ENCODE data around the gene PRDM16. TPM values are rescaled to one million over a fixed set of nuclear protein-coding genes. Genes with fewer than 3 reads are reported as not detected.

Gene PRDM16
- total and polyA plus RNA-seq, 2 of the 13 experiments (the other 11 are each of a cell fraction or from before 2014, with no cell fraction given): 0.15 to 0.81 TPM

GRCh38 chr1:3264456-3264855 lies 195.5 kb downstream of the PRDM16 start:
- intact Hi-C loops (cut with micrococcal nuclease; ENCODE audit: unreplicated experiment): no loop called here
- in situ Hi-C loops (cut with HindIII; ENCODE audit: extremely low pct_ligation_motif_present, low pct_unique_long_range_greater_than_20kb): no loop called here
- ATAC-seq (no peak), FAIRE-seq (no peak), DNase-seq (ENCODE audit: low spot score) (no peak)
- WGBS (ENCODE audit: low lambda C conversion rate): 59% methylated on average over 10 of the region's 10 CpGs
- H3K9me3 ChIP-seq (ENCODE audit: low read length): no peaks in the 10 kb centered on the region
- no peaks in the 10 kb centered on the region for H4K20me1 ChIP-seq (ENCODE audit: insufficient read depth, low read length)
- peaks cover 19% of the 10 kb centered on the region for H3K4me1 ChIP-seq (ENCODE audit: insufficient read depth, low read length)
- no peak overlapping the region for H3K9ac ChIP-seq (ENCODE audit: insufficient read depth, low read depth, low read length)
- H3K36me3 ChIP-seq (replicated peaks in 1 of 2; ENCODE audit: control insufficient read depth in 1 of 2, insufficient read depth in 2 of 2, low read length in 2 of 2): no peaks in the 10 kb centered on the region
- no peak overlapping the region for H3K4me2 ChIP-seq (ENCODE audit: low read depth, low read length)
- no TSS peak for BruUV-seq (replicated peaks)
- TF ChIP-seq ZFYVE20 (CRISPR knock-in tag; IDR thresholded peaks at IDR 0.05; ENCODE audit: borderline replicate concordance, low read depth): no peak
- TF ChIP-seq ZNF33A (CRISPR knock-in tag; IDR thresholded peaks at IDR 0.05; ENCODE audit: borderline replicate concordance): no peak
- no peak for TF ChIP-seq ZNF547 (CRISPR knock-in tag; IDR thresholded peaks at IDR 0.05)
- TF ChIP-seq HMGXB4 (CRISPR knock-in tag; IDR thresholded peaks at IDR 0.05; ENCODE audit: borderline replicate concordance in 1 of 2, low read depth in 1 of 2): no peak
- TF ChIP-seq, protein P1, sequence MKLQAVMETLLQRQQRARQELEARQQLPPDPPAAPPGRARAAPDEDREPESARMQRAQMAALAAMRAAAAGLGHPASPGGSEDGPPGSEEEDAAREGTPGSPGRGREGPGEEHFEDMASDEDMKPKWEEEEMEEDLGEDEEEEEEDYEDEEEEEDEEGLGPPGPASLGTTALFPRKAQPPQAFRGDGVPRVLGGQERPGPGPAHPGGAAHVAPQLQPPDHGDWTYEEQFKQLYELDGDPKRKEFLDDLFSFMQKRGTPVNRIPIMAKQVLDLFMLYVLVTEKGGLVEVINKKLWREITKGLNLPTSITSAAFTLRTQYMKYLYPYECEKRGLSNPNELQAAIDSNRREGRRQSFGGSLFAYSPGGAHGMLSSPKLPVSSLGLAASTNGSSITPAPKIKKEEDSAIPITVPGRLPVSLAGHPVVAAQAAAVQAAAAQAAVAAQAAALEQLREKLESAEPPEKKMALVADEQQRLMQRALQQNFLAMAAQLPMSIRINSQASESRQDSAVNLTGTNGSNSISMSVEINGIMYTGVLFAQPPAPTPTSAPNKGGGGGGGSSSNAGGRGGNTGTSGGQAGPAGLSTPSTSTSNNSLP (IDR thresholded peaks at IDR 0.05; ENCODE audit: low read depth, low read length): no peak
- no peak for TF ChIP-seq MTA3 (CRISPR knock-in tag; IDR thresholded peaks at IDR 0.05)
- TF ChIP-seq MED8 (CRISPR knock-in tag; IDR thresholded peaks at IDR 0.05; ENCODE audit: insufficient replicate concordance): no peak
- no peak for TF ChIP-seq CHD2 (IDR thresholded peaks at IDR 0.05; ENCODE audit: low read depth, low read length)
- no peak for TF ChIP-seq KDM2A (CRISPR knock-in tag; IDR thresholded peaks at IDR 0.05; ENCODE audit: borderline replicate concordance, low read depth)
- no peak for TF ChIP-seq HDAC6 (IDR thresholded peaks at IDR 0.05; ENCODE audit: low read depth, low read length)
- TF ChIP-seq, protein P2, sequence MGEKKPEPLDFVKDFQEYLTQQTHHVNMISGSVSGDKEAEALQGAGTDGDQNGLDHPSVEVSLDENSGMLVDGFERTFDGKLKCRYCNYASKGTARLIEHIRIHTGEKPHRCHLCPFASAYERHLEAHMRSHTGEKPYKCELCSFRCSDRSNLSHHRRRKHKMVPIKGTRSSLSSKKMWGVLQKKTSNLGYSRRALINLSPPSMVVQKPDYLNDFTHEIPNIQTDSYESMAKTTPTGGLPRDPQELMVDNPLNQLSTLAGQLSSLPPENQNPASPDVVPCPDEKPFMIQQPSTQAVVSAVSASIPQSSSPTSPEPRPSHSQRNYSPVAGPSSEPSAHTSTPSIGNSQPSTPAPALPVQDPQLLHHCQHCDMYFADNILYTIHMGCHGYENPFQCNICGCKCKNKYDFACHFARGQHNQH (CRISPR knock-in tag; IDR thresholded peaks at IDR 0.05): no peak
- no peak for TF ChIP-seq ZMYM3 (CRISPR knock-in tag; IDR thresholded peaks at IDR 0.05)
- TF ChIP-seq, protein P3, sequence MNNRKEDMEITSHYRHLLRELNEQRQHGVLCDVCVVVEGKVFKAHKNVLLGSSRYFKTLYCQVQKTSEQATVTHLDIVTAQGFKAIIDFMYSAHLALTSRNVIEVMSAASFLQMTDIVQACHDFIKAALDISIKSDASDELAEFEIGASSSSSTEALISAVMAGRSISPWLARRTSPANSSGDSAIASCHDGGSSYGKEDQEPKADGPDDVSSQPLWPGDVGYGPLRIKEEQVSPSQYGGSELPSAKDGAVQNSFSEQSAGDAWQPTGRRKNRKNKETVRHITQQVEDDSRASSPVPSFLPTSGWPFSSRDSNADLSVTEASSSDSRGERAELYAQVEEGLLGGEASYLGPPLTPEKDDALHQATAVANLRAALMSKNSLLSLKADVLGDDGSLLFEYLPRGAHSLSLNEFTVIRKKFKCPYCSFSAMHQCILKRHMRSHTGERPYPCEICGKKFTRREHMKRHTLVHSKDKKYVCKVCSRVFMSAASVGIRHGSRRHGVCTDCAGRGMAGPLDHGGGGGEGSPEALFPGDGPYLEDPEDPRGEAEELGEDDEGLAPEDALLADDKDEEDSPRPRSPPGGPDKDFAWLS (CRISPR knock-in tag; IDR thresholded peaks at IDR 0.05; ENCODE audit: borderline replicate concordance): no peak
- TF ChIP-seq ZNF256 (CRISPR knock-in tag; conservative IDR thresholded peaks at IDR 0.05): no peak
- TF ChIP-seq ZNF7 (CRISPR knock-in tag; IDR thresholded peaks at IDR 0.05): no peak
- TF ChIP-seq, protein P4, sequence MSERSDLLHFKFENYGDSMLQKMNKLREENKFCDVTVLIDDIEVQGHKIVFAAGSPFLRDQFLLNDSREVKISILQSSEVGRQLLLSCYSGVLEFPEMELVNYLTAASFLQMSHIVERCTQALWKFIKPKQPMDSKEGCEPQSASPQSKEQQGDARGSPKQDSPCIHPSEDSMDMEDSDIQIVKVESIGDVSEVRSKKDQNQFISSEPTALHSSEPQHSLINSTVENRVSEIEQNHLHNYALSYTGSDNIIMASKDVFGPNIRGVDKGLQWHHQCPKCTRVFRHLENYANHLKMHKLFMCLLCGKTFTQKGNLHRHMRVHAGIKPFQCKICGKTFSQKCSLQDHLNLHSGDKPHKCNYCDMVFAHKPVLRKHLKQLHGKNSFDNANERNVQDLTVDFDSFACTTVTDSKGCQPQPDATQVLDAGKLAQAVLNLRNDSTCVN (CRISPR knock-in tag; IDR thresholded peaks at IDR 0.05; ENCODE audit: borderline replicate concordance): no peak
- peaks cover 0 to 3% of the 10 kb centered on the region in 2 experiments; a peak in 1 of 5 replicates for H3K27me3 ChIP-seq (ENCODE audit: control insufficient read depth in 1 of 2, insufficient read depth in 2 of 2, low read length in 2 of 2)
- ChIA-PET CTCF (ENCODE audit: low intra/inter-chr PET ratio, low total read pairs) (no interaction called here), POLR2A (no interaction called here)
- H3K4me3 ChIP-seq (replicated peaks in 1 of 3; ENCODE audit: insufficient read depth in 1 of 3, low read depth in 2 of 3, low read length in 3 of 3): no peak overlapping the region
- H2AFZ ChIP-seq (ENCODE audit: low read length): no peak overlapping the region
- no peaks in the 10 kb centered on the region for H3K79me2 ChIP-seq (ENCODE audit: insufficient read depth, low read length)
- H3K27ac ChIP-seq (ENCODE audit: extremely low read length, insufficient read depth, low read length): no peak overlapping the region
